Measurements from ENCODE around the gene MSH6. TPM values are rescaled to one million over a fixed set of nuclear protein-coding genes. Genes with fewer than 3 reads are reported as not detected.
"Not testable (repeated sequence)": the region's sequence is repeated elsewhere in the genome, so short reads cannot be mapped to it uniquely, and the experiment has no call there.

MSH6 gene
- total RNA-seq, 1 donor from 2014 or later: 132 TPM

DNA sequence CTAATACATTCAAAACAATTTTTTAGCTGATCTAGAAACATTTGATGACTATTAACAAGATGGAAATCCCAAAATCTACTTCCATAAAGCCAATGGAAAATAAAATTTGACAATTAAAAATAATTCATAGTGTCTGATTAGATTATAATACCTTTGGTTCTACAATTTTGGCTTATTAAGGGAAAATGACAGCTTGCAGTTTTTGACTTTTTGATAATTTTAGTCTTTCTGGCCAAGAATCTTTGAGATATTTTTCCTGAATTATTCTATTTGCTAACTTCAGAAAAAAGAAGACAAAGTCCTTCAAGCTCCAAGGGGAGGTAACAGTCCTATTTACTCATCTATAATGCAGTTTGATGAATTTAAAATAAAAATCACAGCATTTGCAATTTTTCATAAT, 39.6 kb downstream of the MSH6 start:
- H3K27ac Mint-ChIP-seq: no peak overlapping the region
- no peak for DNase-seq (ENCODE audit: low spot score)
- H3K4me3 Mint-ChIP-seq (ENCODE audit: low read depth): no peak overlapping the region
- no peaks in the 10 kb centered on the region for H3K9me3 Mint-ChIP-seq
- intact Hi-C loops (cut with micrococcal nuclease): no loop called here
- H3K27me3 Mint-ChIP-seq (ENCODE audit: low read depth): no peaks in the 10 kb centered on the region
- H3K36me3 Mint-ChIP-seq (ENCODE audit: low read depth): peaks cover 66% of the 10 kb centered on the region
- peaks cover 3% of the 10 kb centered on the region for H3K4me1 Mint-ChIP-seq (ENCODE audit: low read depth)

DNA sequence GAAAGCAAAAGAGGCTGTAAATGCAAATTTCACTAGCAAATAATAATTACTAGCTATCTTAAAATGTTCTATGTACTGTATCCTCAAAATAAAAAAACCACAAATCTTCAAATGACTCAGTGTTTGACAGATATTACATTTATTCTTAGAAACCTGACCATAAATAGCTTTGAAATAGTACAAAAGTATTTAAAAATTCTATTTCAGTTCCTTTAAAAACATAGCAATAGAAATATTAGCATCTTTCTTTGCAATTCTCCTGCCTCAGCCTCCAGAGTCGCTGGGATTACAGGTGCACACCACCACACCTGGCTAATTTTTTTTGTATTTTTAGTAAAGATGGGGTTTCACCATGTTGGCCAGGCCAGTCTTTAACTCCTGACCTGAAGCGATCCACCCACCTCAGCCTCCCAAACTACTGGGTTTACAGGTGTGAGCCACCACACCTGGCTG, 50.6 kb downstream of the MSH6 start:
- H3K27ac Mint-ChIP-seq: no peak overlapping the region
- no peak overlapping the region for H3K4me3 Mint-ChIP-seq (ENCODE audit: low read depth)
- peaks cover 5% of the 10 kb centered on the region for H3K4me1 Mint-ChIP-seq (ENCODE audit: low read depth)
- H3K9me3 Mint-ChIP-seq: no peaks in the 10 kb centered on the region
- H3K27me3 Mint-ChIP-seq (ENCODE audit: low read depth): no peaks in the 10 kb centered on the region
- no peak for DNase-seq (ENCODE audit: low spot score)
- peaks cover 67% of the 10 kb centered on the region for H3K36me3 Mint-ChIP-seq (ENCODE audit: low read depth)
- intact Hi-C loops (cut with micrococcal nuclease): no loop called here

DNA sequence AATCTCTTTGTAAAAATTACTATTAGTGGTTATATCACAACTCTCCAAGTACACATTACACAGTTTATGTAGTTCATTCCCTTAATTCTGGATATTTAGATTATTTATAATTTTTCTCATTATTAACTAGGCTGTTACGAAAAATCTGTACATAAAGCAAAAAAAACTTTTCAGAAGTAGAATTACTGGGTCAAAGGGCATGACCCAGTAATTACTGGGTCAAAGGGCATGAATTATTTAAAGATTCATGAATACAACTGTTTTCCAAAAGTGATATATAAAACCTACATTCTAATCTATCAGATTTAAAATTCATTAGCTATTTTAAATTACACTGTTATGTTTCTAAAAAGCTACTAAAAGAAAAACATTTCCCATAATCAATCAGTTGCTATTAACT, 55.3 kb downstream of the MSH6 start:
- Mint-ChIP-seq H3K27me3 (ENCODE audit: low read depth) (no peaks in the 10 kb centered on the region), H3K4me1 (ENCODE audit: low read depth) (peaks cover 15% of the 10 kb centered on the region), H3K4me3 (ENCODE audit: low read depth) (no peak overlapping the region), H3K9me3 (no peaks in the 10 kb centered on the region), H3K36me3 (ENCODE audit: low read depth) (peaks cover 51% of the 10 kb centered on the region), H3K27ac (no peak overlapping the region)
- intact Hi-C loops (cut with micrococcal nuclease): no loop called here
- no peak for DNase-seq (ENCODE audit: low spot score)

DNA sequence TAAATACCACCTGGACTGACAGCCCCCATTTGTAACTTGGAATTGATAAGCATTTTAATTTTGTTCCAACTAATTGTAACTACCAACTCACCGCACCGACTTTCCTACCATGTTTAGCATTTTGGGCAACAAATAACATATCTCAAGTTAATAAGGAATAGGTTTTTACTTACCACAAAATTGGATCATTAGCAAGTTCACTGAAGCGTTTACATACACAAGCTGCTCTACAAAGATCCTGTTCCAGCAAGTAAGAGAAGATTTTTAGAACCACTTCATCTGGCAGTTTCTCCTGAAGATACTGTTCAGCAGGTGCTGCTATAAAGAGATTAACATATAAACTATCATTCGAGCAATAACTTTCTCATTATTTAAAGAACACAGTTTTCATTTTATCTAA, 55.7 kb downstream of the MSH6 start:
- peaks cover 51% of the 10 kb centered on the region for H3K36me3 Mint-ChIP-seq (ENCODE audit: low read depth)

GRCh38 chr2:47842846-47843245, 59.9 kb downstream of the MSH6 start:
- Mint-ChIP-seq H3K9me3 (no peaks in the 10 kb centered on the region), H3K4me1 (ENCODE audit: low read depth) (peaks cover 19% of the 10 kb centered on the region)
- intact Hi-C loops (cut with micrococcal nuclease): no loop called here

More for the DNA sequence above, 55.7 kb downstream of the MSH6 start:
- intact Hi-C loops (cut with micrococcal nuclease): no loop called here
- no peak overlapping the region for H3K4me3 Mint-ChIP-seq (ENCODE audit: low read depth)
- H3K27ac Mint-ChIP-seq: no peak overlapping the region
- DNase-seq (ENCODE audit: low spot score): no peak
- H3K4me1 Mint-ChIP-seq (ENCODE audit: low read depth): peaks cover 19% of the 10 kb centered on the region
- no peaks in the 10 kb centered on the region for H3K27me3 Mint-ChIP-seq (ENCODE audit: low read depth)
- no peaks in the 10 kb centered on the region for H3K9me3 Mint-ChIP-seq

GRCh38 chr2:47843407-47843806, 60.5 kb downstream of the MSH6 start:
- Mint-ChIP-seq H3K27me3 (ENCODE audit: low read depth) (no peaks in the 10 kb centered on the region), H3K9me3 (no peaks in the 10 kb centered on the region), H3K4me3 (ENCODE audit: low read depth) (no peak overlapping the region), H3K27ac (no peak overlapping the region), H3K36me3 (ENCODE audit: low read depth) (peaks cover 16% of the 10 kb centered on the region), H3K4me1 (ENCODE audit: low read depth) (peaks cover 19% of the 10 kb centered on the region)
- DNase-seq (ENCODE audit: low spot score): no peak
- intact Hi-C loops (cut with micrococcal nuclease): no loop called here

More at GRCh38 chr2:47842846-47843245, 59.9 kb downstream of the MSH6 start:
- DNase-seq (ENCODE audit: low spot score): no peak
- Mint-ChIP-seq H3K36me3 (ENCODE audit: low read depth) (peaks cover 16% of the 10 kb centered on the region), H3K4me3 (ENCODE audit: low read depth) (no peak overlapping the region), H3K27ac (peak overlapping the region; percentile 22), H3K27me3 (ENCODE audit: low read depth) (no peaks in the 10 kb centered on the region)

DNA sequence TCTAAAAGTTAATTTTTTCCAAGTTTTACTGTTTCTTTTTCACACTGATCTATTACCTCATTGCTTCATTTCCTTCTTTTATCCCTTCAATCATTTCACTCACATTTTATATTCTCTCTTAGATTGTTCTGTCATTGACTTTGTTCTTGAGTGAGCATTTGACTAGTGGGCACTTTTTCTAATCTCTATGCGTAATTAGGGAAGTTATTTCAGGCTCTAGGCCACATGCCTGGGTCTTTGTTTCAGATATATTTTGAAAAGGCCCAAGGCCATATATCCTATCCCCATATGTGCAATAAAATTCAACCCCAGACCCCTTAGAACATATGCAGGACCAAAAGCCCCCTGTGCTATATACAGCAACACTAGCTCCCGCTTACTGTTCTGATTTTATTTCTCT, 61.2 kb downstream of the MSH6 start:
- Mint-ChIP-seq H3K4me3 (ENCODE audit: low read depth) (no peak overlapping the region), H3K36me3 (ENCODE audit: low read depth) (peaks cover 9% of the 10 kb centered on the region), H3K4me1 (ENCODE audit: low read depth) (peaks cover 19% of the 10 kb centered on the region), H3K27me3 (ENCODE audit: low read depth) (no peaks in the 10 kb centered on the region), H3K9me3 (no peaks in the 10 kb centered on the region), H3K27ac (no peak overlapping the region)
- intact Hi-C loops (cut with micrococcal nuclease): no loop called here
- DNase-seq (ENCODE audit: low spot score): no peak

- Mint-ChIP-seq H3K27ac (no peak overlapping the region), H3K9me3 (no peaks in the 10 kb centered on the region), H3K27me3 (ENCODE audit: low read depth) (no peaks in the 10 kb centered on the region), H3K36me3 (ENCODE audit: low read depth) (peaks cover 14% of the 10 kb centered on the region), H3K4me3 (ENCODE audit: low read depth) (no peak overlapping the region), H3K4me1 (ENCODE audit: low read depth) (peaks cover 12% of the 10 kb centered on the region)
- intact Hi-C loops (cut with micrococcal nuclease): no loop called here
- no peak for DNase-seq (ENCODE audit: low spot score)
Measured at GRCh38 chr2:47849368-47849767, 66.4 kb downstream of the MSH6 start.

GRCh38 chr2:47850198-47850597, 67.3 kb downstream of the MSH6 start:
- Mint-ChIP-seq H3K36me3 (ENCODE audit: low read depth) (peaks cover 14% of the 10 kb centered on the region), H3K27ac (no peak overlapping the region)

DNA sequence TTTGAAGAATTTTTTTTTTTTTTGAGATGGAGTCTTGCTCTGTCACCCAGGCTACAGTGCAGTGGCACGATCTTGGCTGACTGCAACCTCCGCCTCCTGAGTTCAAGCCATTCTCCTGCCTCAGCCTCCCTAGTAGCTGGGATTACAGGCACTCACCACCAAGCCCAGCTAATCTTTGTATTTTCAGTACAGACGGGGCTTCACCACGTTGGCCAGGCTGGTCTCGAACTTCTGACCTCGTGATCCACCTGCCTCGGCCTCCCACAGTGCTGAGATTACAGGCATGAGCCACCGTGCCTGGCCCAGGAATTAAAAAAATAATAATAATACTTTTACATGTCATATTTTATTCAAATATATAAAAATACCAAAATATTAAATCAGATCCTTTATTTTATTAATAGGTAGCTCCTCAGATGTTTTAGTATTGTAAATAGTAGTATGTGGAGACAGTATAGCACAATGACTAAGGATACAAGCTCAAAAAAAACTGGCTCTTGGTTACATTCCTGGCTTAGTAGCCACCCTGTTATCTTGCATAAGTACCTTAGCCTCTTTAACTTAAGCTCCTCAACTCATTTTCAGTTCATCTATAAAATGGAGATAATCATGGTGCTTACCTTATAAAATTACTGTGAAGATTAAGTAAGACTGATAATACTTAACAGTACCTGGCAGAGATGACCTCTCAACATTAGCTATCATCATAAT, 70.3 kb downstream of the MSH6 start:
- H3K9me3 Mint-ChIP-seq; intact Hi-C loops (cut with micrococcal nuclease); H3K27ac Mint-ChIP-seq; H3K4me3 Mint-ChIP-seq (ENCODE audit: low read depth); DNase-seq (ENCODE audit: low spot score); H3K27me3 Mint-ChIP-seq (ENCODE audit: low read depth): not testable (repeated sequence)
- H3K4me1 Mint-ChIP-seq (ENCODE audit: low read depth): peaks cover 30% of the 10 kb centered on the region
- peaks cover 15% of the 10 kb centered on the region for H3K36me3 Mint-ChIP-seq (ENCODE audit: low read depth)

More at GRCh38 chr2:47850198-47850597, 67.3 kb downstream of the MSH6 start:
- no peak for DNase-seq (ENCODE audit: low spot score)
- Mint-ChIP-seq H3K27me3 (ENCODE audit: low read depth) (no peaks in the 10 kb centered on the region), H3K4me3 (ENCODE audit: low read depth) (no peak overlapping the region), H3K4me1 (ENCODE audit: low read depth) (peaks cover 9% of the 10 kb centered on the region), H3K9me3 (no peaks in the 10 kb centered on the region)
- intact Hi-C loops (cut with micrococcal nuclease): no loop called here

Other genes starting within 250 kb of the MSH6 start
- 0.21 and 0.23 TPM in 2 replicates for gene KCNK12, start 212.2 kb upstream of the MSH6 start, total RNA-seq
- 57.9 and 58.6 TPM in 2 replicates for gene FBXO11, start 123.4 kb downstream of the MSH6 start, total RNA-seq

All from activated T-helper 2 cell treated with anti-CD3 and anti-CD28 coated beads, Interferon-gamma antibody, Interleukin-2, Interleukin-4, amounts not matched to agents 10 μg/mL and 5 μg/mL and 100 μg/mL, durations not matched to agents 14 hours and 24 hours and 36 hours (primary cell).